MM.1S (cell line): ENCODE results near the gene SOBP.

Experiments used
- DNase-seq: peaks from one replicate; pipeline ENCODE4 v3.0.0-alpha.2; 2015
- H2AFZ ChIP-seq: fragments of 300-600 bp; sonication (generic); 2 replicates; pipeline ENCODE4 v1.6.0; 2016; ENCODE audit warnings: antibody characterized with exemption, low read length
- H3F3A ChIP-seq: fragments of 300-600 bp; sonication (generic); 2 replicates; pipeline ENCODE4 v1.6.1; 2016; ENCODE audit warnings: mild to moderate bottlenecking, antibody characterized with exemption, low read length, moderate library complexity, mixed read lengths; ENCODE audit not compliant: insufficient read depth
- H3K27ac ChIP-seq: fragments of 300-600 bp; sonication (generic); 2 replicates; pipeline ENCODE4 v1.5.1; 2016; ENCODE audit warnings: mild to moderate bottlenecking, low read length
- H3K27me3 ChIP-seq: fragments of 300-600 bp; sonication (generic); replicated peaks from 2 replicates; pipeline ENCODE4 v1.6.0; 2016; ENCODE audit warnings: low read length; ENCODE audit not compliant: insufficient read depth
- H3K36me3 ChIP-seq: fragments of 300-600 bp; sonication (generic); replicated peaks from 2 replicates; pipeline ENCODE4 v1.6.1; 2016; ENCODE audit warnings: mild to moderate bottlenecking, low read length, mixed read lengths; ENCODE audit not compliant: insufficient read depth
- H3K4me1 ChIP-seq: fragments of 300-600 bp; sonication (generic); 2 replicates; pipeline ENCODE4 v1.6.1; 2016; ENCODE audit warnings: low read length, mixed read lengths
- H3K4me2 ChIP-seq: fragments of 300-600 bp; sonication (generic); 2 replicates; pipeline ENCODE4 v1.6.0; 2016; ENCODE audit warnings: low read depth, low read length
- H3K4me3 ChIP-seq: fragments of 300-600 bp; sonication (generic); 2 replicates; pipeline ENCODE4 v1.5.1; 2016; ENCODE audit warnings: low read length, mixed read lengths
- H3K79me2 ChIP-seq: fragments of 300-600 bp; sonication (generic); 2 replicates; pipeline ENCODE4 v1.6.1; 2016; ENCODE audit warnings: mixed run types, low read length, mixed read lengths
- H3K9ac ChIP-seq: fragments of 300-600 bp; sonication (generic); 2 replicates; pipeline ENCODE4 v1.6.1; 2016; ENCODE audit warnings: low read length, mixed read lengths
- H3K9me2 ChIP-seq: fragments of 300-600 bp; sonication (generic); replicated peaks from 2 replicates; pipeline ENCODE4 v1.6.1; 2016; ENCODE audit warnings: mild to moderate bottlenecking, low read length, mixed read lengths; ENCODE audit not compliant: insufficient read depth
- H3K9me3 ChIP-seq: fragments of 300-600 bp; sonication (generic); replicated peaks from 2 replicates; pipeline ENCODE4 v1.6.1; 2016; ENCODE audit warnings: mild to moderate bottlenecking, low read length, mixed read lengths; ENCODE audit not compliant: insufficient read depth
- H4K20me1 ChIP-seq: fragments of 300-600 bp; sonication (generic); 2 replicates; pipeline ENCODE4 v1.6.1; 2016; ENCODE audit warnings: mild to moderate bottlenecking, low read length, moderate library complexity, mixed read lengths; ENCODE audit not compliant: insufficient read depth
- CTCF ChIP-seq: fragments of 300-600 bp; sonication (generic); IDR thresholded peaks from 2 replicates; pipeline ENCODE4 v1.5.1; 2016; ENCODE audit warnings: antibody characterized with exemption, low read length, mixed read lengths
- EZH2 ChIP-seq: fragments of 300-600 bp; sonication (generic); optimal IDR thresholded peaks from 2 replicates; pipeline ENCODE3; 2017; ENCODE audit warnings: low read depth, mild to moderate bottlenecking, antibody characterized with exemption, low read length, mixed read lengths
- EZH2phosphoT487 ChIP-seq: fragments of 300-600 bp; sonication (generic); IDR thresholded peaks from 2 replicates; pipeline ENCODE4 v1.6.1; 2018; ENCODE audit warnings: antibody characterized with exemption, low read length

SOBP gene

GRCh38 chr6:107591346-107591745 lies 101.4 kb downstream of the SOBP start:
- TF ChIP-seq EZH2, result no peak
- TF ChIP-seq CTCF, result no peak
- no peak for TF ChIP-seq EZH2phosphoT487
- Histone ChIP-seq H2AFZ (no peak overlapping the region), H3K27ac (no peak overlapping the region), H3K4me1 (no peaks in the 10 kb centered on the region), H3K36me3 (no peaks in the 10 kb centered on the region), H3K4me3 (no peak overlapping the region), H4K20me1 (no peaks in the 10 kb centered on the region), H3K9ac (no peak overlapping the region), H3F3A (no peaks in the 10 kb centered on the region), H3K9me3 (no peaks in the 10 kb centered on the region), H3K79me2 (no peaks in the 10 kb centered on the region), H3K27me3 (no peaks in the 10 kb centered on the region), H3K9me2 (no peaks in the 10 kb centered on the region), H3K4me2 (no peak overlapping the region)
- DNase-seq, result no peak

- Histone ChIP-seq H3K36me3 (no peaks in the 10 kb centered on the region), H3K27ac (no peak overlapping the region), H3K9me2 (no peaks in the 10 kb centered on the region), H3F3A (no peaks in the 10 kb centered on the region), H3K4me1 (no peaks in the 10 kb centered on the region), H3K27me3 (no peaks in the 10 kb centered on the region), H3K79me2 (no peaks in the 10 kb centered on the region), H4K20me1 (no peaks in the 10 kb centered on the region), H3K9me3 (no peaks in the 10 kb centered on the region), H3K9ac (no peak overlapping the region), H2AFZ (no peak overlapping the region), H3K4me3 (no peak overlapping the region), H3K4me2 (no peak overlapping the region)
- no peak for TF ChIP-seq EZH2phosphoT487
- TF ChIP-seq EZH2, result no peak
- no peak for TF ChIP-seq CTCF
- no peak for DNase-seq
Measured at GRCh38 chr6:107592806-107593205, 102.9 kb downstream of the SOBP start.

- no peak overlapping the region for H3K4me3 ChIP-seq
- no peaks in the 10 kb centered on the region for H3K4me1 ChIP-seq
- H3K9me2 ChIP-seq, result no peaks in the 10 kb centered on the region
- no peaks in the 10 kb centered on the region for H3K79me2 ChIP-seq
- H3K27me3 ChIP-seq, result no peaks in the 10 kb centered on the region
- no peaks in the 10 kb centered on the region for H3K9me3 ChIP-seq
- DNase-seq, result no peak
- TF ChIP-seq CTCF, result no peak
- no peak for TF ChIP-seq EZH2
- TF ChIP-seq EZH2phosphoT487, result no peak
- no peak overlapping the region for H2AFZ ChIP-seq
- no peaks in the 10 kb centered on the region for H3K36me3 ChIP-seq
- H4K20me1 ChIP-seq, result no peaks in the 10 kb centered on the region
- no peak overlapping the region for H3K9ac ChIP-seq
- no peaks in the 10 kb centered on the region for H3F3A ChIP-seq
- no peak overlapping the region for H3K4me2 ChIP-seq
- no peak overlapping the region for H3K27ac ChIP-seq
Measured at GRCh38 chr6:107594736-107595135, 104.8 kb downstream of the SOBP start.

- no peaks in the 10 kb centered on the region for H3K27me3 ChIP-seq
- no peak overlapping the region for H2AFZ ChIP-seq
- no peaks in the 10 kb centered on the region for H3F3A ChIP-seq
- no peaks in the 10 kb centered on the region for H3K36me3 ChIP-seq
- TF ChIP-seq EZH2 (no peak), EZH2phosphoT487 (no peak), CTCF (no peak)
- no peak overlapping the region for H3K27ac ChIP-seq
- no peaks in the 10 kb centered on the region for H3K9me2 ChIP-seq
- no peaks in the 10 kb centered on the region for H3K9me3 ChIP-seq
- DNase-seq, result no peak
- H3K4me1 ChIP-seq, result no peaks in the 10 kb centered on the region
- H3K79me2 ChIP-seq, result no peaks in the 10 kb centered on the region
- H3K4me3 ChIP-seq, result no peak overlapping the region
- no peaks in the 10 kb centered on the region for H4K20me1 ChIP-seq
- H3K4me2 ChIP-seq, result no peak overlapping the region
- no peak overlapping the region for H3K9ac ChIP-seq
Measured at GRCh38 chr6:107598091-107598490, 108.2 kb downstream of the SOBP start.
